ENCODE results near the gene ARID4B. TPM values are rescaled to one million over a fixed set of nuclear protein-coding genes. Genes with fewer than 3 reads are reported as not detected.

The ARID4B gene
- total RNA-seq, 1 experiment from 2014 or later: 16.8 TPM

- Histone ChIP-seq H4K20me1 (ENCODE audit: low read length) (no peaks in the 10 kb centered on the region), H3K4me2 (ENCODE audit: low read length) (no peak overlapping the region), H3K79me2 (ENCODE audit: low read length) (peaks cover 88% of the 10 kb centered on the region), H3K4me1 (ENCODE audit: insufficient read depth, low read length) (no peaks in the 10 kb centered on the region), H3K27me3 (ENCODE audit: low read length) (no peaks in the 10 kb centered on the region), H3K27ac (ENCODE audit: low read length) (no peak overlapping the region), H3K9me2 (replicated peaks; ENCODE audit: low read length) (no peaks in the 10 kb centered on the region), H3K36me3 (ENCODE audit: low read depth, low read length) (0 out of 2 replicates have a peak, but pooled peaks cover under 1% of the 10 kb centered on the region), H2AFZ (ENCODE audit: low read length) (no peak overlapping the region), H3K4me3 (ENCODE audit: low read length) (no peak overlapping the region), H3K9me3 (ENCODE audit: low read length) (no peaks in the 10 kb centered on the region), H3K9ac (ENCODE audit: low read length) (no peak overlapping the region), H3F3A (ENCODE audit: low read length, unreplicated experiment) (no peaks in the 10 kb centered on the region)
- TF ChIP-seq CTCF (conservative IDR thresholded peaks at IDR 0.05; ENCODE audit: low read depth, low read length) (no peak), EZH2phosphoT487 (IDR thresholded peaks at IDR 0.05; ENCODE audit: borderline replicate concordance, low read length) (no peak), EZH2 (IDR thresholded peaks at IDR 0.05; ENCODE audit: low read length, unreplicated experiment) (no peak)
- BruUV-seq (replicated peaks): no TSS peak
- ATAC-seq: no peak
- no peak for DNase-seq
- CTCF ChIA-PET: no interaction called here
- intact Hi-C loops (cut with micrococcal nuclease): no loop called here
- POLR2A ChIA-PET (ENCODE audit: unreplicated experiment): no interaction called here
These were observed 25.8 kb downstream of the ARID4B start for GRCh38 chr1:235302143-235302542.

- Histone ChIP-seq H3F3A (ENCODE audit: low read length, unreplicated experiment) (no peaks in the 10 kb centered on the region), H3K4me2 (ENCODE audit: low read length) (no peak overlapping the region), H3K79me2 (ENCODE audit: low read length) (peaks cover 79% of the 10 kb centered on the region), H3K9ac (ENCODE audit: low read length) (no peak overlapping the region), H3K9me2 (replicated peaks; ENCODE audit: low read length) (no peaks in the 10 kb centered on the region), H3K27me3 (ENCODE audit: low read length) (no peaks in the 10 kb centered on the region), H4K20me1 (ENCODE audit: low read length) (no peaks in the 10 kb centered on the region), H3K4me1 (ENCODE audit: insufficient read depth, low read length) (peaks cover 8% of the 10 kb centered on the region), H3K4me3 (ENCODE audit: low read length) (no peak overlapping the region), H3K27ac (ENCODE audit: low read length) (no peak overlapping the region), H2AFZ (ENCODE audit: low read length) (no peak overlapping the region), H3K9me3 (ENCODE audit: low read length) (no peaks in the 10 kb centered on the region), H3K36me3 (ENCODE audit: low read depth, low read length) (peaks cover 4% of the 10 kb centered on the region)
- BruUV-seq (replicated peaks): no TSS peak
- TF ChIP-seq EZH2 (IDR thresholded peaks at IDR 0.05; ENCODE audit: low read length, unreplicated experiment) (no peak), CTCF (conservative IDR thresholded peaks at IDR 0.05; ENCODE audit: low read depth, low read length) (no peak), EZH2phosphoT487 (IDR thresholded peaks at IDR 0.05; ENCODE audit: borderline replicate concordance, low read length) (no peak)
- ChIA-PET CTCF (no interaction called here), POLR2A (ENCODE audit: unreplicated experiment) (no interaction called here)
- DNase-seq (no peak), ATAC-seq (no peak)
- intact Hi-C loops (cut with micrococcal nuclease): no loop called here
These were observed 28.7 kb downstream of the ARID4B start for GRCh38 chr1:235299169-235299858.

GRCh38 chr1:235298758-235299157, 29.2 kb downstream of the ARID4B start:
- Histone ChIP-seq H3K36me3 (ENCODE audit: low read depth, low read length) (peaks cover 4% of the 10 kb centered on the region), H3K4me2 (ENCODE audit: low read length) (no peak overlapping the region), H3K9me2 (replicated peaks; ENCODE audit: low read length) (no peaks in the 10 kb centered on the region), H3K9ac (ENCODE audit: low read length) (no peak overlapping the region), H4K20me1 (ENCODE audit: low read length) (no peaks in the 10 kb centered on the region), H3K4me1 (ENCODE audit: insufficient read depth, low read length) (peaks cover 8% of the 10 kb centered on the region), H3F3A (ENCODE audit: low read length, unreplicated experiment) (no peaks in the 10 kb centered on the region), H3K27me3 (ENCODE audit: low read length) (no peaks in the 10 kb centered on the region), H3K9me3 (ENCODE audit: low read length) (no peaks in the 10 kb centered on the region), H3K4me3 (ENCODE audit: low read length) (no peak overlapping the region), H2AFZ (ENCODE audit: low read length) (no peak overlapping the region), H3K27ac (ENCODE audit: low read length) (no peak overlapping the region), H3K79me2 (ENCODE audit: low read length) (peaks cover 78% of the 10 kb centered on the region)
- BruUV-seq (replicated peaks): no TSS peak
- DNase-seq (no peak), ATAC-seq (no peak)
- TF ChIP-seq EZH2phosphoT487 (IDR thresholded peaks at IDR 0.05; ENCODE audit: borderline replicate concordance, low read length): no peak
- no peak for TF ChIP-seq CTCF (conservative IDR thresholded peaks at IDR 0.05; ENCODE audit: low read depth, low read length)
- no peak for TF ChIP-seq EZH2 (IDR thresholded peaks at IDR 0.05; ENCODE audit: low read length, unreplicated experiment)
- intact Hi-C loops (cut with micrococcal nuclease): no loop called here
- ChIA-PET POLR2A (ENCODE audit: unreplicated experiment) (no interaction called here), CTCF (no interaction called here)
